GM21526 (cell line): ENCODE data around the gene ZNF219.

ENCODE experiments used
- ATAC-seq: cut with Tn5 transposase; IDR thresholded peaks from one replicate; pipeline ENCODE4 v1.9.1; 2021; ENCODE audit warnings: moderate library complexity; ENCODE audit not compliant: unreplicated experiment, low FRiP score

ZNF219 gene

GRCh38 chr14:21070083-21070609, 28.3 kb downstream of the ZNF219 start, which contains the start of gene ARHGEF40:
Gene ARHGEF40, plus strand, starts transcription at chr14:21070304. Its CDS starts 93 bp downstream, at chr14:21070397.
- ATAC-seq, result no peak

- no peak for ATAC-seq
These were observed 28.9 kb downstream of the ZNF219 start for GRCh38 chr14:21069388-21070082.

- no peak for ATAC-seq
These were observed 29.7 kb downstream of the ZNF219 start for GRCh38 chr14:21068521-21069387.

- ATAC-seq, result no peak
These were observed 31.5 kb downstream of the ZNF219 start for GRCh38 chr14:21066882-21067502.

- ATAC-seq, result no peak
These were observed 35.0 kb downstream of the ZNF219 start for GRCh38 chr14:21063479-21063878.

GRCh38 chr14:21061347-21061668, 37.1 kb downstream of the ZNF219 start:
- no peak for ATAC-seq

- ATAC-seq, result no peak
These were observed 37.7 kb downstream of the ZNF219 start for GRCh38 chr14:21060614-21061346.

GRCh38 chr14:21059842-21060613, 38.4 kb downstream of the ZNF219 start:
- no peak for ATAC-seq

GRCh38 chr14:21058903-21059302, 39.6 kb downstream of the ZNF219 start:
- ATAC-seq, result no peak

- ATAC-seq, result no peak
These were observed 40.4 kb downstream of the ZNF219 start, which contains the start of gene RNASE8 for GRCh38 chr14:21057803-21058675. Gene RNASE8, plus strand, starts transcription at chr14:21057822. Its CDS starts 71 bp downstream, at chr14:21057893.

GRCh38 chr14:21056520-21057163, 41.8 kb downstream of the ZNF219 start:
- no peak for ATAC-seq

- ATAC-seq, result no peak
These were observed 42.9 kb downstream of the ZNF219 start for GRCh38 chr14:21055432-21056117.

GRCh38 chr14:21054768-21055145, 43.7 kb downstream of the ZNF219 start:
- no peak for ATAC-seq

GRCh38 chr14:21054123-21054767, 44.2 kb downstream of the ZNF219 start:
- ATAC-seq, result no peak

GRCh38 chr14:21053184-21054122, 45.0 kb downstream of the ZNF219 start:
- ATAC-seq, result no peak

- ATAC-seq, result no peak
These were observed 47.9 kb downstream of the ZNF219 start for GRCh38 chr14:21050597-21050996.
